H1 (cell line): ENCODE results near the gene STX12. TPM values are rescaled to one million over a fixed set of nuclear protein-coding genes. Genes with fewer than 3 reads are reported as not detected.

Source experiments
- polyA plus RNA-seq, 7 experiments: library from polyadenylated mRNA; depleted of rRNA in 3 of 7; stranded (reverse) in 5 of 7; unstranded in 2 of 7; fragments of >200 nt in 5 of 7; fragments of 200-250 nt in 2 of 7; gene quantifications; 1 replicate in 5 of 7; 2 replicates in 1 of 7; 4 replicates in 1 of 7; pipeline versions ENCODE4 v1.2.1 to v1.2.3, GENCODE V29; 2011 to 2013; ENCODE audit warnings: missing spikeins in 2 of 7, mixed read lengths in 2 of 7
- small RNA-seq: library from polyadenylated mRNA; stranded (forward); fragments of <200 nt; extraction: miRNeasy Mini kit (QIAGEN cat#:217004); gene quantifications from one replicate; pipeline ENCODE3, GENCODE V24; 2013; ENCODE audit not compliant: insufficient read depth
- total RNA-seq: library from RNA; stranded (reverse); fragmentation: NEBNext Ultra II Directional; extraction: Animal tissue kit (Norgen Biotek cat#: 25700); gene quantifications from 2 replicates; pipeline ENCODE4 v1.2.1, GENCODE V29; 2021

The STX12 gene
- total and polyA plus RNA-seq, 2 of the 8 experiments (the other 6 are each of a cell fraction or from before 2014, with no cell fraction given) = 3.7 to 11.0 TPM

Small RNAs within 50 kb of the gene (small RNA-seq; reads per million reads assigned to genes)
- gene AL020997.2 (not detected), gene RNU6-1245P (not detected), gene SCARNA1 (33.8 reads per million, percentile 95 among the genes with 10 or more reads in this experiment)

Other genes starting within 250 kb of the STX12 start
- gene AHDC1, start 169.1 kb upstream of the STX12 start, total RNA-seq = 35.1 and 39.4 TPM in 2 replicates
- gene AHDC1, start 169.1 kb upstream of the STX12 start, polyA plus RNA-seq (2011; rRNA removed) = 4.4 and 8.6 TPM in 2 replicates
- gene FGR, start 138.0 kb upstream of the STX12 start, total RNA-seq = 0.22 and 0.36 TPM in 2 replicates
- gene FGR, start 138.0 kb upstream of the STX12 start, polyA plus RNA-seq (2011; rRNA removed) = 0.86 and 0.95 TPM in 2 replicates
- gene IFI6, start 101.0 kb upstream of the STX12 start, total RNA-seq = 4.9 and 6.1 TPM in 2 replicates
- gene IFI6, start 101.0 kb upstream of the STX12 start, polyA plus RNA-seq (2011; rRNA removed) = 13.0 and 13.2 TPM in 2 replicates
- 12.8 and 16.2 TPM in 2 replicates for gene FAM76A, start 47.3 kb upstream of the STX12 start, total RNA-seq
- gene FAM76A, start 47.3 kb upstream of the STX12 start, polyA plus RNA-seq (2011; rRNA removed) = 2.7 and 3.4 TPM in 2 replicates
- 50.5 and 51.8 TPM in 2 replicates for gene PPP1R8, start 57.6 kb downstream of the STX12 start, total RNA-seq
- gene PPP1R8, start 57.6 kb downstream of the STX12 start, polyA plus RNA-seq (2011; rRNA removed) = 33.4 and 37.1 TPM in 2 replicates
- 12.4 and 17.3 TPM in 2 replicates for gene THEMIS2, start 99.3 kb downstream of the STX12 start, total RNA-seq
- gene THEMIS2, start 99.3 kb downstream of the STX12 start, polyA plus RNA-seq (2011; rRNA removed) = 27.5 and 28.0 TPM in 2 replicates
- gene RPA2, start 141.4 kb downstream of the STX12 start, total RNA-seq = 53.4 TPM in 2 replicates
- 35.7 and 56.3 TPM in 2 replicates for gene RPA2, start 141.4 kb downstream of the STX12 start, polyA plus RNA-seq (2011; rRNA removed)
- 53.1 and 54.7 TPM in 2 replicates for gene SMPDL3B, start 161.8 kb downstream of the STX12 start, total RNA-seq
- gene SMPDL3B, start 161.8 kb downstream of the STX12 start, polyA plus RNA-seq (2011; rRNA removed) = 143 and 157 TPM in 2 replicates
- gene XKR8, start 186.8 kb downstream of the STX12 start, total RNA-seq = 13.8 and 14.2 TPM in 2 replicates
- gene XKR8, start 186.8 kb downstream of the STX12 start, polyA plus RNA-seq (2011; rRNA removed) = 16.3 and 20.0 TPM in 2 replicates